Measurements from ENCODE around the gene POLD2. TPM values are rescaled to one million over a fixed set of nuclear protein-coding genes. Genes with fewer than 3 reads are reported as not detected.

Gene POLD2
- total RNA-seq, 1 experiment from 2014 or later, result 131 TPM

GRCh38 chr7:44103566-44103922, 19.8 kb downstream of the POLD2 start:
- Histone ChIP-seq H3K23me2 (ENCODE audit: insufficient read length, low read depth, low read length, poor library complexity, severe bottlenecking) (peaks cover 10% of the 10 kb centered on the region), H3K4ac (ENCODE audit: low read depth, low read length) (no peak overlapping the region), H3K27ac (ENCODE audit: insufficient read length, low read depth, low read length) (no peak overlapping the region), H3K4me1 (ENCODE audit: insufficient read depth, low read length) (no peaks in the 10 kb centered on the region; the same call in 1 of the 2 replicates), H3K27me3 (ENCODE audit: insufficient read depth, low read length) (no peaks in the 10 kb centered on the region; the same call in 1 of the 2 replicates), H2AK5ac (ENCODE audit: insufficient read length, low read length) (no peak overlapping the region), H3K56ac (ENCODE audit: insufficient read length, low read depth, low read length) (no peak overlapping the region), H3K79me2 (ENCODE audit: insufficient read depth, low read length) (no peaks in the 10 kb centered on the region), H3K14ac (ENCODE audit: insufficient read depth, low read length) (no peak overlapping the region), H2AFZ (ENCODE audit: low read length) (no peak overlapping the region), H4K5ac (ENCODE audit: insufficient read length, low read depth, low read length) (no peak overlapping the region), H2BK20ac (ENCODE audit: low read depth, low read length, poor library complexity, severe bottlenecking) (no peak overlapping the region), H3K9me3 (ENCODE audit: control insufficient read depth, low read depth, low read length) (no peaks in the 10 kb centered on the region), H3K9ac (ENCODE audit: extremely low read depth, insufficient read length, low read length) (no peak overlapping the region), H3K18ac (ENCODE audit: insufficient read length, low read depth, low read length) (no peak overlapping the region), H3K23ac (ENCODE audit: insufficient read length, low read depth, low read length) (no peak overlapping the region), H3K4me2 (ENCODE audit: insufficient read depth, insufficient read length, low read length) (peak overlapping the region; percentile 52), H3K79me1 (ENCODE audit: insufficient read depth, low read depth, low read length, poor library complexity, severe bottlenecking) (no peaks in the 10 kb centered on the region), H4K20me1 (ENCODE audit: control insufficient read depth, insufficient read depth, insufficient read length) (no peaks in the 10 kb centered on the region), H2BK12ac (ENCODE audit: insufficient read length, low read depth, low read length) (no peak overlapping the region), H2BK15ac (ENCODE audit: low read depth, low read length) (no peak overlapping the region), H2BK120ac (ENCODE audit: low read depth, low read length, poor library complexity, severe bottlenecking) (no peak overlapping the region), H4K91ac (ENCODE audit: insufficient read length, low read depth, low read length) (no peak overlapping the region), H2BK5ac (ENCODE audit: insufficient read length, low read length) (no peak overlapping the region), H3T11ph (ENCODE audit: low read length) (no peak overlapping the region), H4K8ac (replicated peaks; ENCODE audit: insufficient read length, low read depth, low read length) (no peak overlapping the region)
- Mint-ChIP-seq H3K27ac (no peak overlapping the region), H3K4me3 (peak overlapping the region; percentile 48 to 77), H3K36me3 (ENCODE audit: insufficient read depth in 1 of 3, low read depth in 3 of 3) (peaks cover 0 to 6% (median 2%) of the 10 kb centered on the region in 3 experiments; a peak in 4 of 7 replicates), H3K9me3 (no peaks in the 10 kb centered on the region), H3K4me1 (peaks cover 11 to 21% of the 10 kb centered on the region in 2 experiments), H3K27me3 (ENCODE audit: low read depth) (peaks cover 32% of the 10 kb centered on the region)
- DNase-seq, result no peak
- no peak for TF ChIP-seq CTCF (conservative IDR thresholded peaks at IDR 0.05)
- no CpG with 5 or more reads among the region's 8 CpGs for WGBS (ENCODE audit: extremely low coverage, insufficient read length, low lambda C conversion rate)
